Mesodermal cell (in vitro differentiated cells): ENCODE results near the gene MYO16.
"Not testable (repeated sequence)": the region's sequence is repeated elsewhere in the genome, so short reads cannot be mapped to it uniquely, and the experiment has no call there.

Experiments used
- H3K27ac ChIP-seq: 2 replicates; pipeline ENCODE4 v1.7.0; 2013; ENCODE audit warnings: mild to moderate bottlenecking, low read depth, low read length, moderate library complexity; ENCODE audit not compliant: severe bottlenecking
- H3K36me3 ChIP-seq: 2 replicates; pipeline ENCODE4 v1.7.1; 2013; ENCODE audit warnings: mild to moderate bottlenecking, low read length, moderate library complexity; ENCODE audit not compliant: control insufficient read depth, insufficient read depth
- H3K4me1 ChIP-seq: one replicate; pipeline ENCODE4 v1.7.1; 2013; ENCODE audit warnings: mild to moderate bottlenecking, low read length; ENCODE audit not compliant: insufficient read depth, control insufficient read depth, poor library complexity, severe bottlenecking
- H3K4me3 ChIP-seq: 2 replicates; pipeline ENCODE4 v1.7.0; 2013; ENCODE audit warnings: low read length, control low read depth, mild to moderate bottlenecking; ENCODE audit not compliant: insufficient read depth, poor library complexity, severe bottlenecking; ENCODE audit errors: extremely low read depth
- H3K9me3 ChIP-seq: 2 replicates; pipeline ENCODE4 v1.7.1; 2013; ENCODE audit warnings: mild to moderate bottlenecking, low read length, moderate library complexity; ENCODE audit not compliant: control insufficient read depth
- WGBS, 2 experiments: methylation state at CpG; one replicate each; pipeline ENCODE4 v1.1.5; 2013; ENCODE audit warnings: missing lambda C conversion rate in 2 of 2; ENCODE audit not compliant: insufficient coverage in 2 of 2; 5-methylcytosine and 5-hydroxymethylcytosine counted together

Gene MYO16

DNA sequence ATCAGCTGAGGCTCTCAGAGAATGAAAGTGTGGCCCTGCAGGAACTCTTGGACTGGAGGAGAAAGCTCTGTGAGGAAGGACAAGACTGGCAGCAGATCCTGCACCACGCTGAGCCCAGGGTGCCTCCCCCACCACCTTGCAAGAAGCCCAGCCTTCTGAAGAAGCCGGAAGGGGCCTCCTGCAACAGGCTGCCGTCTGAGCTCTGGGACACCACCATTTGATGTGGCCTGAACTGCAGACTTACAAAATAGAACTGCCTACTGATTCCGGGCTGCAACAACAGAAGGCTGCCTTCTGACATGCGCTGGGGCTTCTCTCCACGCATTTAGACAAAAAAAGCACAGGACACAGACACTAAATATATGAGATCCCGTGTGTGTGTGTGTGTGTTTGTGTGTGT lies 577.2 kb downstream of the MYO16 start:
- 72 to 75% methylated on average over 3 to 4 of the region's 7 CpGs for WGBS, 2 experiments
- Histone ChIP-seq H3K4me1 (peaks cover 17% of the 10 kb centered on the region), H3K4me3 (no peak overlapping the region)

DNA sequence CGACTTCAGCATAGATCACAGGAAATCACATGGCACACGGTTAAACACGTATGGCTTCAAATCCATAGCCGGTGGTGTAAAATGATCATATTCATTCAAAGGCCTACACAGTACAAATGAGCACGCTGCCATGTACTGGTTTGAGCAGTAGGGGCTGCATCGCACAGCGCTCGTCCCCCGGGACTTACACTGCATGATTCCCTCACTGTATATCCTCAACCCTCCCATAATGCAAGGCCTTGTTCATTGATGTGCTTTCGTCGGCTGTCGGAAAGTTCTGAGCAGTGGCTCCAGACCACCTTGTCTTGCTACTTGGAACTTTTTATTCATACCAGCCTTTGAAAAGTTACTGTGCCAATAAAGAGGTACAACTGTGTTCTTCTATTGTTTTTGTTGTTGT lies 578.2 kb downstream of the MYO16 start:
- Histone ChIP-seq H3K36me3 (no peaks in the 10 kb centered on the region), H3K4me1 (peaks cover 20% of the 10 kb centered on the region), H3K27ac (no peak overlapping the region), H3K9me3 (no peaks in the 10 kb centered on the region), H3K4me3 (no peak overlapping the region)
- 86 to 94% methylated on average over 9 to 10 of the region's 12 CpGs for WGBS, 2 experiments

More for the DNA sequence above, 577.2 kb downstream of the MYO16 start:
- no peaks in the 10 kb centered on the region for H3K9me3 ChIP-seq
- no peak overlapping the region for H3K27ac ChIP-seq
- no peaks in the 10 kb centered on the region for H3K36me3 ChIP-seq

DNA sequence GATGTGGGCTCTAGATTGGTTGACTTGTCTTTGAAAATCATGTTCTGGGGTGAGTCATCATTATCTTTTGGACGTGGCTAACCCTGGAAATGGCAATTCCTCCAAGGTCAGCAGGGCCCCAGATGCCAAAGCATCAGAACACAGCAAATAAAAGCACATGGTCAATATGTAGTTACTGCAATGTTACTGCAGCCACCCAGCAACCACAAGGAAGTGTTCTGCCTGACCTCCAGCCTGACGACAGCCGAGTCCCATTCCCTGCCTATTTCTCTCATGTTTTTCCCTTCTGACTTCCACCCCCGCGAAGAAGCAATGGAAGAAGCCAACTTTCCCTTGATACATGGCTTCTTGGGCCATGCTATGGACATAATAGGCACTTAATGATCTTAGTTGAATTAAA lies 579.1 kb downstream of the MYO16 start:
- Histone ChIP-seq H3K4me3 (no peak overlapping the region), H3K9me3 (no peaks in the 10 kb centered on the region), H3K27ac (no peak overlapping the region), H3K4me1 (peaks cover 27% of the 10 kb centered on the region), H3K36me3 (no peaks in the 10 kb centered on the region)
- WGBS, 2 experiments, result 93% methylated on average over 3 of the region's 5 CpGs

- Histone ChIP-seq H3K4me1 (peaks cover 29% of the 10 kb centered on the region), H3K9me3 (no peaks in the 10 kb centered on the region), H3K36me3 (no peaks in the 10 kb centered on the region), H3K27ac (no peak overlapping the region), H3K4me3 (no peak overlapping the region)
- 90% methylated on average over 2 of the region's 2 CpGs; no CpG with 5 or more reads in 1 of the 2 experiments for WGBS, 2 experiments
These were observed 580.1 kb downstream of the MYO16 start for GRCh38 chr13:109209526-109209925.

DNA sequence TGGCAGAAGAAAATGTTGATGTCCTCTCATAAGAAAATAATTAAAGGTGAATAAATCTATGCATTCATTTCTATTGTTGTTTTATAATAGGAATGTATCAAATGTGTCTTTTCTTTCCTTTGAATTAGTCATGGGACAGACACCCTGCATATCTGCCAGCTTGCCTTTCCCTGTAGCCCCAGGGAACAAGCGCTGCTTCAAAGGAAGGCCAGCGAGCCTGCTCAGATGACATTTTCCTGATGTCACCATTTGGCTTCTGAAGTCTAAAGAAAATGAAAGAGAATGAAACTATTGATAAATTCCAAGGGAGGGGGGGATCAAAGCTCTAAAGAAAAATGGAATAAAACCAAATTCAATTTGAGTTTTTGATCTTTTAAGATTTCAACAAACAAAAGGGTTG lies 582.2 kb downstream of the MYO16 start:
- 33% methylated on average over 2 of the region's 2 CpGs; no CpG with 5 or more reads in 1 of the 2 experiments for WGBS, 2 experiments
- no peaks in the 10 kb centered on the region for H3K9me3 ChIP-seq
- no peak overlapping the region for H3K4me3 ChIP-seq
- H3K36me3 ChIP-seq, result no peaks in the 10 kb centered on the region
- peaks cover 22% of the 10 kb centered on the region for H3K4me1 ChIP-seq
- H3K27ac ChIP-seq, result peak overlapping the region; percentile 2

GRCh38 chr13:109212650-109213049 lies 583.2 kb downstream of the MYO16 start:
- Histone ChIP-seq H3K9me3 (no peaks in the 10 kb centered on the region), H3K4me3 (no peak overlapping the region), H3K36me3 (no peaks in the 10 kb centered on the region), H3K27ac (no peak overlapping the region), H3K4me1 (peaks cover 22% of the 10 kb centered on the region)
- WGBS, 2 experiments, result 93 to 100% methylated on average over 4 of the region's 4 CpGs

GRCh38 chr13:109213714-109214113 lies 584.3 kb downstream of the MYO16 start:
- H3K27ac ChIP-seq, result no peak overlapping the region
- WGBS, 2 experiments, result 89 to 98% methylated on average over 3 to 5 of the region's 5 CpGs
- no peaks in the 10 kb centered on the region for H3K9me3 ChIP-seq
- peaks cover 19% of the 10 kb centered on the region for H3K4me1 ChIP-seq
- no peak overlapping the region for H3K4me3 ChIP-seq
- no peaks in the 10 kb centered on the region for H3K36me3 ChIP-seq

DNA sequence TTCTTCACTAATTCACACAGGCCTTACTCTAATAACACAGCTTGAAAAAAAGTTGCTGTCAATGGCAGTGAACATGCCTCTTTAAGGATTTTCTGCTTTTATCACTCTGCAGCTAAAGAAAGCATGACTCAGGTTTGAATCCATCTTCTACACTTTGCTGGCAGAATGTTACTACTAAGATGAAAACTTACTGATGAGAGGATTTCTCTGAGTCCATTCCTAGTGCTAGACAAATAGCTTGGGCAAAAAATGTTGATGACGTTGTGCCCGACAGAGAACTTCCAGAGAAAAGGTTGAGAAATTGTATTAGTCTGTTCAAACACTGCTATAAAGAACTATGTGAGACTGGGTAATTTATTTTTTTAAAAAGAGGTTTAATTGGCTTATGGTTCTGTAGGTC lies 585.0 kb downstream of the MYO16 start:
- H3K9me3 ChIP-seq, result no peaks in the 10 kb centered on the region
- H3K36me3 ChIP-seq, result no peaks in the 10 kb centered on the region
- WGBS, 2 experiments, result 93 to 95% methylated on average over 2 of the region's 2 CpGs
- H3K4me1 ChIP-seq, result peaks cover 18% of the 10 kb centered on the region
- no peak overlapping the region for H3K4me3 ChIP-seq
- H3K27ac ChIP-seq, result no peak overlapping the region

- H3K27ac ChIP-seq, result no peak overlapping the region
- H3K9me3 ChIP-seq, result no peaks in the 10 kb centered on the region
- H3K36me3 ChIP-seq, result no peaks in the 10 kb centered on the region
- 100% methylated on average over 1 to 2 of the region's 2 CpGs for WGBS, 2 experiments
- no peak overlapping the region for H3K4me3 ChIP-seq
- H3K4me1 ChIP-seq, result peaks cover 18% of the 10 kb centered on the region
These were observed 586.0 kb downstream of the MYO16 start for GRCh38 chr13:109215377-109215776.

- H3K9me3 ChIP-seq, H3K27ac ChIP-seq, H3K36me3 ChIP-seq, H3K4me3 ChIP-seq: not testable (repeated sequence)
- WGBS, 2 experiments, result 86% methylated on average over 1 of the region's 2 CpGs; no CpG with 5 or more reads in 1 of the 2 experiments
- H3K4me1 ChIP-seq, result peaks cover 11% of the 10 kb centered on the region
These were observed 588.1 kb downstream of the MYO16 start for GRCh38 chr13:109217510-109217909.

DNA sequence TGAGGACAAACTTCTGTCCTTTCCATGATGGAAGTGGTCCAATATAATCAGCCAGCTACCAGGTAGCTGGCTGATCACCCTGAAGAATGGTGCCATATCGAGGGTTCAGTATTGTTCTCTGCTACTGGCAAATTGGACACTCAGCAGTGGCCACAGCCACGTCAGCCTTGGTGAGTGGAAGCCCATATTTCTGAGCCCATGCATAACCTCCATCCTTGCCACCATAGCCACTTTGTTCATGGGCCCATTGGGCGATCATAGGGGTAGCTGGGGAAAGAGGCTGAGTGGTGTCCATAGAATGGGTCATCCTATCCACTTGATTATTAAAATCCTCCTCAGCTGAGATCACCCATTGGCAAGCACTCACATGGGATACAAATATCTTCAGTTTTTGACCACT lies 591.2 kb downstream of the MYO16 start:
- H3K4me1 ChIP-seq, result no peaks in the 10 kb centered on the region
- no peak overlapping the region for H3K4me3 ChIP-seq
- no peak overlapping the region for H3K27ac ChIP-seq
- 73 to 90% methylated on average over 1 to 2 of the region's 3 CpGs for WGBS, 2 experiments
- peaks cover 5% of the 10 kb centered on the region for H3K9me3 ChIP-seq
- no peaks in the 10 kb centered on the region for H3K36me3 ChIP-seq
